Measurements from ENCODE around the gene RUFY1. TPM values are rescaled to one million over a fixed set of nuclear protein-coding genes. Genes with fewer than 3 reads are reported as not detected.

Gene RUFY1
- total RNA-seq, 1 donor from 2014 or later, result 65.9 TPM

Other genes starting within 250 kb of the RUFY1 start
- 0.42 and 2.4 TPM in 2 replicates for gene ADAMTS2, start 205.1 kb upstream of the RUFY1 start, total RNA-seq
- gene HNRNPH1, start 73.1 kb downstream of the RUFY1 start, total RNA-seq, result 656 and 803 TPM in 2 replicates
- gene CBY3, start 130.5 kb downstream of the RUFY1 start, total RNA-seq, result not detected in 2 replicates
- gene CANX, start 148.4 kb downstream of the RUFY1 start, total RNA-seq, result 796 and 1,147 TPM in 2 replicates
- gene MAML1, start 182.3 kb downstream of the RUFY1 start, total RNA-seq, result 9.2 and 15.6 TPM in 2 replicates
- 0.79 and 0.85 TPM in 2 replicates for gene LTC4S, start 243.4 kb downstream of the RUFY1 start, total RNA-seq